GM18861 (cell line): ENCODE data around the gene NCKAP5.
"Not testable (repeated sequence)": the region's sequence is repeated elsewhere in the genome, so short reads cannot be mapped to it uniquely, and the experiment has no call there.

Experiments
- ATAC-seq: cut with Tn5 transposase; IDR thresholded peaks from one replicate; pipeline ENCODE4 v1.9.1; 2021; ENCODE audit not compliant: unreplicated experiment

The NCKAP5 gene

GRCh38 chr2:133240491-133241223 lies 327.6 kb downstream of the NCKAP5 start:
- no peak for ATAC-seq

DNA sequence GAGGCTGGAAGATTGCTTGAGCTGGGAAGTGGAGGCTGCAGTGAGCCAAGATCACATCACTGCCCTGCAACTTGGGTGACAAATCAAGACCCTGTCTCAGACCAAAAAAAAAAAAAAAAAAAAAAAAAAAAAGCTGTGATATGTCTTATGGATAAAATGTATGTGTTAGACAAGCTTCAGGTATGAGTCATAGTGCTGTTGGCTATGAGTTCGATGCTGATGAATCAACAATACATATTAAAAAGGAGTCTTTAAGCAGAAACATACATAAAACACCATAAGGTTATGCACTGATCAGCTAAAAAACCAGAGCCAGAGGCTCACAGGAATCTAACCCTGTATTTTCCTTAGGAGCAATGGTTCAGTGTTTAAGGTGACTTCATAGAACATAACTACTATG lies 332.3 kb downstream of the NCKAP5 start:
- no peak for ATAC-seq

DNA sequence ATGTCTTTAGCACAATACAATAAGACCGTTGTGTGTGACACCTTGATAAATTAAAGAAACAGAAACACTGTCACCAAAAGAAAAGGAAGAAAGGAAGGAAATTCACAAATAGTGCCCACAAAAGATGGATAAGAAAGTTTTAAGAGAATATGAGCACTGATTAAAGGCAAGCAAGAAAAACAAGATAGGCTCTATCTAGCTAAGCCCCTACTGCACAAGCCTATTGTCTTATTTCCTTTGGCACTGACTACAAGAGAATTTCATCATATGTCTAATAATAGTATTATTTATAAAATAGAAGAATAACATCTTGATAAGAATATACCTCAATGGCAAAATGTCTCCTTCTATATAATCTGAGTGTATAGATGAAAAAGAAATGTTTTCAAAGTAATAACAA lies 335.7 kb downstream of the NCKAP5 start:
- no peak for ATAC-seq

DNA sequence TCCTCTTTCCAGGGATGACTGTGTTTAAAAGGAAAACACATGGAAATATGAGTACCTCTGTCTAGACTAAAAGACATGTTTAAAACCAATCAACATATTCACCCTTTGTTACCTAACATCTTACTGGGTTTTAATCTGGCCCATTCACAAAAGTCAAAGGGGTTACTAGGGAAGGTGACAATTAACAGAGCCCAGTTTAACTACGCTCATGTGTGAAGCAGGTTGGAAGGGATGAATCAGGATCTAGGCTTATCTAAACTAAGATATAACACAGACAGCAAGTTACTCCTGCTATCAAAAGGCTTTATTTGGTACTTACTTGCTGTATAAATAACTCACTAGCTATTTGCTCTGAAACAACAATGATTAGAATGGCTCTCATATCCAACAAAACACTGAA lies 337.0 kb downstream of the NCKAP5 start:
- no peak for ATAC-seq

DNA sequence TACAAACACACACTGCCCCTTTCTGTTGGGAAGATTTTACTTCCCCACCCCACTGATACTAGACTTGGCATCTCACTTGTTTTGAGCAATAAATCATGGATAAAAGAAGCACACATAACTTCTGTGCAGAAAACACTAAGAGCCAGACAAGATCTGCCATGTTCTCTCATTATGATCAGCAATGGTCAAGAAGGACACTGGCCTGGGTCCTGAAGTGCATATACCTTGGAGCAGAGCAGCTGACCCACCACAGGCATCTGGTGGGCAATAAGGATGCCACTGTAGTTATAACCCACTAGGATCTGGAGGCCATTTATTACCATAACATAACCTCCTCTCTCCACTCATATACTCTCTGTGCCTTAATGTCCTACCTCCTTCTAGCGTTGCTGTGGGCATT lies 338.3 kb downstream of the NCKAP5 start:
- no peak for ATAC-seq

DNA sequence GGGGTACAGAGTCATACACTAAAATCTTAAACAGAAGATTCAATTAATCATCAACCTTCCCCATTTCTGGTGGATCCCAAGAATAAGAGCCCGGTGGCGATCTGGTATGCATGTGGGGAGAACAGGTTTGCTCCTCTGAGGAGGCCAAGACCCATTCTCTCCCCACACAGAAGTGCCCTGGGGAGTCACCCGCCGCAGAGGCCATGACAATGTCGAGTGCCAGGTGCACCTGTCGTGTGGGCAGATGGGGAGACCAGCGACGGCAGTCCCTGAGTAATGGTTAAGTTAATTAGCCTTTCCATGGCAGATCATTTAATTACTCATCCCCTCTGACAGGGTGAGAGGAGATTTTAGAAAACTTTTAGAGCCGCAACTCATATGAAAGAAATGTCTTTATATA lies 345.0 kb downstream of the NCKAP5 start:
- no peak for ATAC-seq

DNA sequence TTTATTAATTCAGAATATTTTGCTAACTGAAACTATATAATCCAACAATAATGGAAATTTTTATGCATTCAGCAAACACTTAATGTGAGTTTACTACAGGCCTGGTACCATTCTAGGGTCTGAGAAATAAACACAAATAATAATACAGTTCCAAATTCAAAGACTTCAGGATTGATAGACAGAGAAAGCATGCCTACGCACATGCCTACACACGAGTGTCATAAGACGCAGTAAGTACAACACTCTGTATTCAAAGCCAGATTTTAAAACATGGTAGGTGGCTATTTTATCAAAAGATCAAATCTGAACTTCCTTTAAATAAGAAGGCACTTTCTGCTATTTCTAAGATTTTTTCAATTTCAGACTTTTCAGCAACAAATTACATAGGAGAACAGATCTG lies 346.9 kb downstream of the NCKAP5 start:
- ATAC-seq: no peak

- ATAC-seq: no peak
Observed at GRCh38 chr2:133218204-133218603, 350.1 kb downstream of the NCKAP5 start.

GRCh38 chr2:133215477-133215876 lies 352.8 kb downstream of the NCKAP5 start:
- no peak for ATAC-seq

- ATAC-seq: no peak
Observed at GRCh38 chr2:133213651-133214050, 354.6 kb downstream of the NCKAP5 start.

DNA sequence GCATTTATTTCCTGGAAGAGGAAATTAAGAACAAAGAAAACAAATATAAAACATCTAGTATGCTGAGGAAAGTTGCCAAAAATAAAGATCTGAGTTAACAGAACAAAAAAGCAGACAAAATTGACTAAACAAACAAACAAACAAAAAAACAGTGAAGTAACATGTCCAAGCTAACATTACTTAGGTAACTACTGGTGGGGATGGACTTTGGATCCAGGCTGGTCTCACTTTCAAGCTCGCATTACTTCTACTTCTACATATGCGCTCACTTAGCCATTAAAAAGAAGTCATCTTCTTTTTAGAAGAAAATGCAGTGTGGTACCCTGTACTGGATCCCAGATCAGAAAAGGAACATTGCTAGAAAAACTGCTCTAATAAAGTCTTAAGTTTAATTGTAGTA lies 358.9 kb downstream of the NCKAP5 start:
- ATAC-seq: no peak

- ATAC-seq: not testable (repeated sequence)
Observed at GRCh38 chr2:133206666-133207065, 361.6 kb downstream of the NCKAP5 start.

GRCh38 chr2:133204421-133204820 lies 363.8 kb downstream of the NCKAP5 start:
- ATAC-seq: no peak

- ATAC-seq: no peak
Observed at GRCh38 chr2:133200684-133201421, 367.4 kb downstream of the NCKAP5 start.

- no peak for ATAC-seq
Observed at GRCh38 chr2:133198678-133199077, 369.6 kb downstream of the NCKAP5 start.

DNA sequence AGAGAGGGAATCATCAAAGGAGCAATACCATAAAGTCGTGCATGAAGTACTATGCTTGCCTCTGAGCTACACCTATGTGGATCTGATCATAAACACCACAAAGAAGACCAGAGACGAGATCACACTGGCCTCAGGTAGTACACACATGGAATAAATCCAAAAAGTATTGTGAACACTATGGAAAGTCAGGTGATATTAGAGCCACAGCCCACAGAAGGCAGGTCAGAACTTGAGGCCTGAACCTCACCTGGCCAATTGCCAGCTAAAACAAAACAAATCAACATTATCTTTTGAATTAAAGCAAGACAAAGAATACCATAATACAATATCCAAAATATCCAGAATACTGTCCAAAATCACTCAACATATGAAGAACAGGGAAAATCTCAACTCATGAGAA lies 371.1 kb downstream of the NCKAP5 start:
- ATAC-seq: no peak

GRCh38 chr2:133194777-133195335 lies 373.4 kb downstream of the NCKAP5 start:
- no peak for ATAC-seq

GRCh38 chr2:133194362-133194655 lies 374.0 kb downstream of the NCKAP5 start:
- no peak for ATAC-seq

GRCh38 chr2:133193544-133194361 lies 374.5 kb downstream of the NCKAP5 start:
- ATAC-seq: no peak

- no peak for ATAC-seq
Observed at GRCh38 chr2:133192028-133192427, 376.2 kb downstream of the NCKAP5 start.

GRCh38 chr2:133177196-133177595 lies 391.1 kb downstream of the NCKAP5 start:
- ATAC-seq: no peak

GRCh38 chr2:133175926-133176325 lies 392.3 kb downstream of the NCKAP5 start:
- no peak for ATAC-seq
